Measurements from ENCODE around the gene KLHL40. TPM values are rescaled to one million over a fixed set of nuclear protein-coding genes. Genes with fewer than 3 reads are reported as not detected.

KLHL40 gene
- total and polyA plus RNA-seq, 10 of the 15 experiments (the other 5 are each of a cell fraction or from before 2014, with no cell fraction given), result not detected

DNA sequence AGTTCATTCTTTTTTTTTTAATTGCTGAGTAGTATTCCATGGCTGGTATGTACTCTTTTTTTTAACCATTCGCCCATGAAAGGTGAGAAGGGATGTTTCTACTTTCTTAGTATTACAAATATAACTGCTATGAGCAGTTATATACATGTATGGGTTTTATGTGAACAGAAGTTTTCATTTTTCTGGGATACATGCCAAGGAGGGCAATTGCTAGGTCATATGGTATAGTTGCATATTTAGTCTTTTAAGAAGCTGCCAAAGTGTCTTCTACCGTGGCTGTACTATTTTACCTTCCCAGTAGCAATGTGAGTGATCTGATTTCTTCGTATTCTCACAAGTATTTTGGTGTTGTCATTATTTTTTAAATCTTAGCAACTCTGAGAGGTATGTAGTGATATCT, 11.2 kb upstream of the KLHL40 start:
- Histone ChIP-seq H3K9ac (ENCODE audit: control insufficient read depth, insufficient read depth, low read length) (no peak overlapping the region), H3K4me3 (no peak overlapping the region), H4K20me1 (ENCODE audit: control insufficient read depth, insufficient read depth) (no peaks in the 10 kb centered on the region), H3K4me1 (ENCODE audit: control insufficient read depth, insufficient read depth, low read length) (no peaks in the 10 kb centered on the region), H3K27ac (ENCODE audit: control insufficient read depth, insufficient read depth) (no peak overlapping the region), H2AFZ (ENCODE audit: control insufficient read depth, low read depth, low read length) (no peak overlapping the region), H3K4me2 (ENCODE audit: control insufficient read depth, insufficient read depth) (no peak overlapping the region), H3K9me3 (replicated peaks; ENCODE audit: control insufficient read depth, insufficient read depth, low read length) (no peaks in the 10 kb centered on the region; the same call in 1 of the 3 replicates), H3K36me3 (ENCODE audit: control insufficient read depth in 2 of 2, insufficient read depth in 2 of 2, low read length in 1 of 2) (no peaks in the 10 kb centered on the region), H3K27me3 (replicated peaks in 1 of 2; ENCODE audit: control insufficient read depth in 2 of 2, insufficient read depth in 2 of 2, low read length in 1 of 2) (no peaks in the 10 kb centered on the region), H3K79me2 (ENCODE audit: control insufficient read depth, insufficient read depth, low read length) (no peaks in the 10 kb centered on the region)
- ChIA-PET RAD21 (ENCODE audit: unreplicated experiment) (no interaction called here), SMC1A (ENCODE audit: uncharacterized antibody, unreplicated experiment) (no interaction called here), CTCF (no interaction called here), POLR2A (interaction anchor here (0.5 kb wide), 1 partner anchor 111 kb away, joined by 3 read pairs; no protein-coding TSS in a partner anchor)
- BruUV-seq (replicated peaks), result no TSS peak
- no peak for FAIRE-seq
- 7% methylated on average over 3 of the region's 3 CpGs for WGBS (ENCODE audit: insufficient coverage, insufficient replicate concordance, low lambda C conversion rate, missing lambda C conversion rate)
- no peak for TF ChIP-seq ZNF24 (IDR thresholded peaks at IDR 0.05)
- TF ChIP-seq HCFC1 (IDR thresholded peaks at IDR 0.05; ENCODE audit: low read length), result no peak
- no peak for TF ChIP-seq SIN3A (IDR thresholded peaks at IDR 0.05; ENCODE audit: low read depth, low read length)
- no peak for TF ChIP-seq TAF1 (IDR thresholded peaks at IDR 0.05; ENCODE audit: borderline replicate concordance, low read depth, low read length)
- TF ChIP-seq, protein P1, sequence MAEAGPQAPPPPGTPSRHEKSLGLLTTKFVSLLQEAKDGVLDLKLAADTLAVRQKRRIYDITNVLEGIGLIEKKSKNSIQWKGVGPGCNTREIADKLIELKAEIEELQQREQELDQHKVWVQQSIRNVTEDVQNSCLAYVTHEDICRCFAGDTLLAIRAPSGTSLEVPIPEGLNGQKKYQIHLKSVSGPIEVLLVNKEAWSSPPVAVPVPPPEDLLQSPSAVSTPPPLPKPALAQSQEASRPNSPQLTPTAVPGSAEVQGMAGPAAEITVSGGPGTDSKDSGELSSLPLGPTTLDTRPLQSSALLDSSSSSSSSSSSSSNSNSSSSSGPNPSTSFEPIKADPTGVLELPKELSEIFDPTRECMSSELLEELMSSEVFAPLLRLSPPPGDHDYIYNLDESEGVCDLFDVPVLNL (IDR thresholded peaks at IDR 0.05; ENCODE audit: low read depth, low read length), result no peak
- TF ChIP-seq HSF1 (IDR thresholded peaks at IDR 0.05; ENCODE audit: low read depth, low read length), result no peak
- TF ChIP-seq IKZF1 (conservative IDR thresholded peaks at IDR 0.05), result no peak
- no peak for TF ChIP-seq ZBED1 (IDR thresholded peaks at IDR 0.05; ENCODE audit: borderline replicate concordance)
- TF ChIP-seq IKZF2 (IDR thresholded peaks at IDR 0.05), result no peak
- TF ChIP-seq ZBTB40 (IDR thresholded peaks at IDR 0.05; ENCODE audit: borderline replicate concordance), result no peak
- TF ChIP-seq ZSCAN29 (IDR thresholded peaks at IDR 0.05), result no peak
- intact Hi-C loops (cut with micrococcal nuclease; ENCODE audit: unreplicated experiment), result no loop called here
- no peak for ATAC-seq
- DNase-seq (ENCODE audit: low read depth, low spot score), result no peak
- in situ Hi-C loops (cut with MboI), result no loop called here
